Colonic mucosa (tissue), 4 donors: ENCODE results near the gene DSCAML1. TPM values are rescaled to one million over a fixed set of nuclear protein-coding genes. Genes with fewer than 3 reads are reported as not detected.
A peak's percentile ranks its signal among the peaks of the same experiment; 100 is the strongest.

Experiments used
- DNase-seq: peaks from one replicate; pipeline ENCODE4 v3.0.0-alpha.2; 2020
- H3K27ac ChIP-seq: fragments of 200-600 bp; one replicate; pipeline ENCODE4 v1.8.0; 2021
- H3K27me3 ChIP-seq: fragments of 200-600 bp; one replicate; pipeline ENCODE4 v1.8.0; 2021
- H3K36me3 ChIP-seq: fragments of 200-600 bp; one replicate; pipeline ENCODE4 v1.8.0; 2021
- H3K4me1 ChIP-seq: fragments of 200-600 bp; one replicate; pipeline ENCODE4 v1.8.0; 2021; ENCODE audit warnings: mild to moderate bottlenecking
- H3K4me3 ChIP-seq: fragments of 200-600 bp; one replicate; pipeline ENCODE4 v1.8.0; 2021
- H3K9ac ChIP-seq, 2 donors: one replicate each; pipeline ENCODE4 v1.7.0; 2013; ENCODE audit warnings: control low read depth in 2 of 2, low read depth in 2 of 2, low read length in 2 of 2
- H3K9me3 ChIP-seq: fragments of 200-600 bp; one replicate; pipeline ENCODE4 v1.8.0; 2021
- intact Hi-C: fragments of 100-400 bp; cut with DNase I; formaldehyde crosslinking; loops from one replicate; pipeline ENCODE4 v1.14.1; 2022
- total RNA-seq, 2 donors: library from RNA; stranded (reverse); fragmentation: NEBNext Ultra II Directional in 1 of 2; extraction: Animal tissue kit (Norgen Biotek cat#: 25700) in 1 of 2; gene quantifications; one replicate each; pipeline ENCODE4 v1.2.1, GENCODE V29; 2021
- TF ChIP-seq, protein P1 (sequence below): fragments of 200-600 bp; IDR thresholded peaks from one replicate; pipeline ENCODE4 v1.8.0; 2022; ENCODE audit warnings: antibody characterized with exemption, mild to moderate bottlenecking
- donor health status: healthy.
- donor health status: DM: no; HTN: no; CAD: no.
- donor health status: DM: no; HTN: no; CAD: no.

Gene DSCAML1
- total RNA-seq, 2 donors from 2014 or later: 1.2 to 4.3 TPM

DNA sequence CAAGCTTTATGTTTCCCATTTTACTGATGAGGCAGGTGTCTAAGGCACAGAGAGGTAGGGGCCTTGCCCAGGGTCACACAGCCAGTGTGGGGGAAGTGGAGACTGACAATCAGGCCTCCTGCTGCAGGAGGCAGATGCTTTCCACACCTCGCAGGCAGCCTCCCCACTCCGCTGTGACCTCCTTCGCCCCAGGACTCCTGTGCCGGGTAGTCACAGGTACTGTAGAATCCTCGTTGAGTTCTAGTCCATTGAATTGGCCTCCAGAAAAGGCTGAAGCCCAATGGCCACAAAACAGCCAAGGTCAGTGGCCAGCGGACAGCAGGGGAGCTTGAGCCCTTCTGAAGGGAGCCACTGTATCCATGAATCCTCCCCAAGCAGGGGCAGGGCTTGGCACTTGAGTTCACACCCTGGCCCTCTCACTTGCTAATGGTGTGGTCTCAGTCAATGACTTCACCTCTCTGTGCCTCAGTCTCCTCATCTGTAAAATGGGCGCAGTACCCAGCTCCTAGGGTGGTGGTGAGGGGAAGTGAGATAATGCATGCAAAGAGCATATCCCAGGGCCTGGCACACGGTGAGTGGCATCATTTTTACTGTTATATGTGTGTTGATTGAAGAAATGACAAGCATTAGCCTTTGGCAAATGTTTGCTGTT lies 28.6 kb upstream of the DSCAML1 start:
- no peak overlapping the region for H3K27ac ChIP-seq
- H3K9ac ChIP-seq: no peak overlapping the region
- H3K9me3 ChIP-seq: no peaks in the 10 kb centered on the region
- no peaks in the 10 kb centered on the region for H3K4me1 ChIP-seq
- intact Hi-C loops: no loop called here
- H3K4me3 ChIP-seq: no peak overlapping the region
- no peak for DNase-seq
- TF ChIP-seq, protein P1, sequence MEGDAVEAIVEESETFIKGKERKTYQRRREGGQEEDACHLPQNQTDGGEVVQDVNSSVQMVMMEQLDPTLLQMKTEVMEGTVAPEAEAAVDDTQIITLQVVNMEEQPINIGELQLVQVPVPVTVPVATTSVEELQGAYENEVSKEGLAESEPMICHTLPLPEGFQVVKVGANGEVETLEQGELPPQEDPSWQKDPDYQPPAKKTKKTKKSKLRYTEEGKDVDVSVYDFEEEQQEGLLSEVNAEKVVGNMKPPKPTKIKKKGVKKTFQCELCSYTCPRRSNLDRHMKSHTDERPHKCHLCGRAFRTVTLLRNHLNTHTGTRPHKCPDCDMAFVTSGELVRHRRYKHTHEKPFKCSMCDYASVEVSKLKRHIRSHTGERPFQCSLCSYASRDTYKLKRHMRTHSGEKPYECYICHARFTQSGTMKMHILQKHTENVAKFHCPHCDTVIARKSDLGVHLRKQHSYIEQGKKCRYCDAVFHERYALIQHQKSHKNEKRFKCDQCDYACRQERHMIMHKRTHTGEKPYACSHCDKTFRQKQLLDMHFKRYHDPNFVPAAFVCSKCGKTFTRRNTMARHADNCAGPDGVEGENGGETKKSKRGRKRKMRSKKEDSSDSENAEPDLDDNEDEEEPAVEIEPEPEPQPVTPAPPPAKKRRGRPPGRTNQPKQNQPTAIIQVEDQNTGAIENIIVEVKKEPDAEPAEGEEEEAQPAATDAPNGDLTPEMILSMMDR: no peak
- no peaks in the 10 kb centered on the region for H3K27me3 ChIP-seq
- H3K36me3 ChIP-seq: no peaks in the 10 kb centered on the region

DNA sequence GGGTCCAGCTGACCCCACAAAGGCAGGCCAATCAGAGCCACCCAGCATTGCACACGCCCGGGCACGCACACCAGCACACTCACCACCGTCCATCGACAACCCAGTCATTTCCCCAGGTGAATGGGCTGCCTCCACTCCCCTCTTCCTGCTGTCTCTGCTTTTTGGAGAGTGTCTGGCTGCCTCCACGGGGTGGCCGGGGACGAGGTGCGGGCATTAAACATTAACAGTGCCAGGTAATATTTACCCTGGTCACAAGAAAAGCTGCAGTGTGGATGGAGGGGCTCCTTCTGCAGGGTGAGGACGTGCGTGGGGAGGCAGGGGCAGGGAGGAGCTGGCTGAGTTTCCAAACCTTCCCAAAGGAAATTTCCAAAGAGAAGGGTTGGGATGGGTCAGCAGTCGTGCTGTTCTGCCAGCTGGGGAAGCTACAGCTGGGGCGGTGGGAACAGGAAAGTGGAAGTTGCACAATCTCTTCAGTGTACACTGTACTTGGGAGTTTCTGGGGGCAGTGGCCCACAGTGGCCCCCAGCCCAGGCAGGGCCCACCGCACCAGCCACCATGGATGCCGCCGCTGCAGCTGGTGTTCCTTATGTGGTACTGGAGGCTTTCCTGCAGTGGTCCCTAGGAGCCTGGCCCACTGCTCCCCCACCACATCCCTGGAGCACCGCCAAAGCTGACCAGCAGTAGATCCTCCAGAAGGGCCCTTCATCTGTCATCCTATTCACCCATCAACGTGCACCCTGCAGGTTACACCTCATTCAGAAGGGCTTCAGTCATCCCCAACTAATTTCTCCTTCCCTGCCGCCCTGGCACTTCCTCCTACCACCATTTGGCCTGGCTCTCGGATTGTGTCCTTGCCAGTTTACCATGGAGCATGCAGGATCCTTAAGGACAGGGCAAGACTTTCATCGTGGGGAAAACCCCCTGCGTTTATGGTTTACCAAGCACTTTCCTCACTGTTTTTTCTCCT lies 27.8 kb upstream of the DSCAML1 start, which contains the start of gene FXYD2:
Gene FXYD2 (minus strand): TSS at position 174 of the 967 bp plus-strand sequence. CDS start 66 bp downstream, at position 108.
- H3K4me1 ChIP-seq: no peaks in the 10 kb centered on the region
- H3K9ac ChIP-seq: peak within 1 kb of the TSS; percentile 46 to 62
- TF ChIP-seq, protein P1: no peak
- H3K4me3 ChIP-seq: no peak within 1 kb of the TSS
- no peak for DNase-seq
- H3K9me3 ChIP-seq: no peaks in the 10 kb centered on the region
- intact Hi-C loops: loop anchor here (5.0 kb wide), 2 partner anchors 122 to 227 kb away; no protein-coding TSS in a partner anchor
- H3K27me3 ChIP-seq: no peaks in the 10 kb centered on the region
- H3K36me3 ChIP-seq: no peaks in the 10 kb centered on the region
- H3K27ac ChIP-seq: peak within 1 kb of the TSS; percentile 34

DNA sequence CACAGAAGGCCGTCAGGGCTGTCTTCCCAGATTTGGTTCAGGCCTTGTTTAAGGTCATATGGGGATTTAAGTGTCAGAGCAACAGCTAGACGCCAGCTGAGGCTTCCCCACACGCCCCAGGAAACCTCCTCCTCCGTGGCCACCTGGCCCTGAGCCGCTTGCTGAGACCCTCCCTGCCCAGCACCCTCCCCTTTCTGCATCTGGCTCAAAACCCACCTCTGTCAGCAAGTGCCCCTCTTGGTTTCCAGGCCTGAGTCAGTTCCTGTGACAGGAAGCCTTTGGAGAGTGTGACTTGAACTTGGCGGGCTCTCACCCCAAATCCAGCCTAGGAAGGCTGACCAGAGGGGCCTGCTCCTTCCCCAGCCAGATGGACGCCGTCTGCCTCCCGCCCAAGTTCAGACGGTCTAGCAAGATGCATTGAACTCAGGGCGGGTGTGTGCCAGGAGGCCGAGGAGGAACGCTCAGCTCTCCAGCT lies 27.0 kb upstream of the DSCAML1 start:
- Histone ChIP-seq H3K9ac (peak overlapping the region; percentile 46 to 62), H3K9me3 (no peaks in the 10 kb centered on the region), H3K27me3 (no peaks in the 10 kb centered on the region), H3K4me1 (peaks cover 5% of the 10 kb centered on the region), H3K4me3 (no peak overlapping the region), H3K36me3 (no peaks in the 10 kb centered on the region), H3K27ac (peak overlapping the region; percentile 34)
- TF ChIP-seq, protein P1: no peak
- DNase-seq: peak; percentile 49
- intact Hi-C loops: loop anchor here (5.0 kb wide), 2 partner anchors 123 to 228 kb away; no protein-coding TSS in a partner anchor

DNA sequence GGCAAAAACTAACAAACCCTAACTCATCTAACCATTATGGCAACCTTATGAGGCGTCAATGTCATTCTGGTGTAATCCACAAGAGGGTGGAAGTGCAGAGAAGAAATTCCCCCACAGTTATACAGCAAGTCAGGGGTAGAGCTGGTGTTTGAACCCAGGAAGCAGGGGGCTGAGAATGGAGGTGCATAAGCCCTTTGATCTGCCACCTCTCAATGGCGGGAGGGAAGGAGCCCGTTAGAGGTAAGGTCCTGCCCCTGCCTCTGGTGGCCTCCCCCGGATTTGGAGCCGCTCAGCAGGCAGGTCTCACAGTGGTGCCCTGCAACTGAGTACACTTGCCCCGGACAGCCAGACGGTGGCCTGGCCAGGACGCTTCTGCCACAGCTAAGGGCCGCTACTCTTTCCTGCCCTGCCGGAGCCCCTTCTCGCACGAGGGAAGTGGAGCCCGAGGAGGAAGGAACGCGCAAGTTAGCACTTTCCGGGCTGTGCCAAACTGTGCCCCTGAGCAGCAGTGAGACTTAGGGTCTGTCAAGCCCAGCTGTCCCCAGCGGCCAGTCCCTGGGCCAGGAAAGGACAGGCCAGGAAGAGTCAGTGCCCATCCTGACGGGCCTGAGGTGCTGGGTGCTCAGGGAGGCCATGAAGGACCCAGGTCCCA lies 26.4 kb upstream of the DSCAML1 start:
- intact Hi-C loops: loop anchor here (5.0 kb wide), 2 partner anchors 124 to 229 kb away; no protein-coding TSS in a partner anchor
- Histone ChIP-seq H3K36me3 (no peaks in the 10 kb centered on the region), H3K9me3 (no peaks in the 10 kb centered on the region), H3K27me3 (no peaks in the 10 kb centered on the region), H3K4me3 (no peak overlapping the region), H3K4me1 (peaks cover 5% of the 10 kb centered on the region), H3K9ac (peak overlapping the region; percentile 46 to 62), H3K27ac (peak overlapping the region; percentile 34)
- no peak for DNase-seq
- TF ChIP-seq, protein P1: no peak
